Neuronal stem cell (in vitro differentiated cells): Measurements from ENCODE around the gene C5orf63.

Experiments used
- DNase-seq: peaks from one replicate; pipeline ENCODE4 v3.0.0-alpha.2; 2013; ENCODE audit warnings: low spot score
- H2AFZ ChIP-seq: one replicate; pipeline ENCODE4 v1.6.1; 2013; ENCODE audit warnings: mild to moderate bottlenecking, low read length, inconsistent platforms
- H2AK5ac ChIP-seq: 2 replicates; pipeline ENCODE4 v1.6.1; 2013; ENCODE audit warnings: low read depth, mild to moderate bottlenecking, inconsistent platforms, low read length, moderate library complexity, mixed read lengths
- H2BK120ac ChIP-seq: 2 replicates; pipeline ENCODE4 v1.6.1; 2013; ENCODE audit warnings: low read depth, mild to moderate bottlenecking, inconsistent platforms, low read length, moderate library complexity, mixed read lengths
- H2BK12ac ChIP-seq: one replicate; pipeline ENCODE4 v1.6.1; 2013; ENCODE audit warnings: low read length, inconsistent platforms
- H2BK15ac ChIP-seq: 2 replicates; pipeline ENCODE4 v1.6.1; 2013; ENCODE audit warnings: mild to moderate bottlenecking, low read length, inconsistent platforms, mixed read lengths
- H2BK5ac ChIP-seq: one replicate; pipeline ENCODE4 v1.6.1; 2013; ENCODE audit warnings: inconsistent platforms, mild to moderate bottlenecking, low read length, moderate library complexity
- H3K14ac ChIP-seq: one replicate; pipeline ENCODE4 v1.6.1; 2013; ENCODE audit warnings: low read length, inconsistent platforms
- H3K18ac ChIP-seq: 2 replicates; pipeline ENCODE4 v1.6.1; 2013; ENCODE audit warnings: low read length, inconsistent platforms
- H3K23ac ChIP-seq: 2 replicates; pipeline ENCODE4 v1.6.1; 2013; ENCODE audit warnings: low read depth, mild to moderate bottlenecking, mixed read lengths, low read length, inconsistent platforms; ENCODE audit not compliant: poor library complexity
- H3K27ac ChIP-seq: replicated peaks from 3 replicates; pipeline ENCODE4 v1.5.1; 2013; ENCODE audit warnings: low read length, inconsistent platforms
- H3K27me3 ChIP-seq, 3 experiments: 2 replicates each; pipeline ENCODE4 v1.6.1; 2013; ENCODE audit warnings: low read length in 3 of 3, mild to moderate bottlenecking in 2 of 3, inconsistent platforms in 1 of 3, low read depth in 1 of 3, mixed read lengths in 1 of 3, moderate library complexity in 1 of 3; ENCODE audit not compliant: control insufficient read depth in 3 of 3, insufficient read depth in 3 of 3
- H3K36me3 ChIP-seq, 2 donors: replicated peaks in 1 of 2; 2 replicates each; pipeline ENCODE4 v1.6.1; 2013; ENCODE audit warnings: low read length in 2 of 2; ENCODE audit not compliant: control insufficient read depth in 2 of 2, insufficient read depth in 2 of 2
- H3K4ac ChIP-seq: 2 replicates; pipeline ENCODE4 v1.6.1; 2013; ENCODE audit warnings: inconsistent platforms, mild to moderate bottlenecking, low read length, moderate library complexity
- H3K4me1 ChIP-seq, 2 donors: 1 replicate in 1 of 2; 2 replicates in 1 of 2; pipeline ENCODE4 v1.6.1; 2013; ENCODE audit warnings: low read length in 2 of 2, low read depth in 1 of 2; ENCODE audit not compliant: control insufficient read depth in 2 of 2, insufficient read depth in 1 of 2
- H3K4me2 ChIP-seq: one replicate; pipeline ENCODE4 v1.6.1; 2013; ENCODE audit warnings: mild to moderate bottlenecking, low read length, inconsistent platforms; ENCODE audit not compliant: insufficient read depth, poor library complexity, severe bottlenecking
- H3K4me3 ChIP-seq, 2 donors: 2 replicates each; pipeline ENCODE4 v1.5.1; 2013; ENCODE audit warnings: low read length in 2 of 2, mild to moderate bottlenecking in 2 of 2, inconsistent platforms in 1 of 2, moderate library complexity in 1 of 2
- H3K79me1 ChIP-seq: one replicate; pipeline ENCODE4 v1.6.1; 2013; ENCODE audit warnings: low read depth, mild to moderate bottlenecking, inconsistent platforms, low read length, moderate library complexity
- H3K9ac ChIP-seq: one replicate; pipeline ENCODE4 v1.6.1; 2013; ENCODE audit warnings: mild to moderate bottlenecking, low read depth, low read length, inconsistent platforms; ENCODE audit not compliant: poor library complexity
- H3K9me3 ChIP-seq, 2 donors: replicated peaks in 1 of 2; 2 replicates each; pipeline versions ENCODE3 to v1.6.1; 2013; ENCODE audit warnings: low read length in 2 of 2, mild to moderate bottlenecking in 2 of 2, inconsistent platforms in 1 of 2, low read depth in 1 of 2, mixed read lengths in 1 of 2, moderate library complexity in 1 of 2; ENCODE audit not compliant: control insufficient read depth in 2 of 2, insufficient read depth in 1 of 2
- H4K8ac ChIP-seq: one replicate; pipeline ENCODE4 v1.6.1; 2013; ENCODE audit warnings: low read depth, mild to moderate bottlenecking, inconsistent platforms, low read length, moderate library complexity
- H4K91ac ChIP-seq: one replicate; pipeline ENCODE4 v1.6.1; 2013; ENCODE audit warnings: low read length, low read depth, mild to moderate bottlenecking, inconsistent platforms; ENCODE audit not compliant: poor library complexity
- WGBS, 2 donors: extraction: QIAGEN DNeasy Blood & Tissue Kit; methylation state at CpG; one replicate each; pipeline ENCODE4 v1.1.7; 2013; ENCODE audit warnings: missing lambda C conversion rate in 2 of 2, mixed read lengths in 1 of 2; ENCODE audit not compliant: insufficient read length in 2 of 2, insufficient replicate concordance in 1 of 2; ENCODE audit errors: extremely low coverage in 2 of 2; 5-methylcytosine and 5-hydroxymethylcytosine counted together

Gene C5orf63

GRCh38 chr5:127061537-127061936, 11.8 kb downstream of the C5orf63 start:
- no peak for DNase-seq
- Histone ChIP-seq H2AK5ac (no peak overlapping the region), H2BK120ac (no peak overlapping the region), H3K27ac (no peak overlapping the region), H3K14ac (no peak overlapping the region), H4K8ac (no peak overlapping the region), H3K4me2 (no peak overlapping the region), H3K36me3 (no peaks in the 10 kb centered on the region), H2BK12ac (no peak overlapping the region), H2BK5ac (no peak overlapping the region), H3K23ac (no peak overlapping the region), H3K4me1 (peaks cover 0 to 16% of the 10 kb centered on the region in 2 donors), H3K9ac (no peak overlapping the region), H3K9me3 (peaks cover 0 to 1% of the 10 kb centered on the region in 2 donors), H4K91ac (no peak overlapping the region), H2AFZ (no peak overlapping the region), H3K27me3 (no peaks in the 10 kb centered on the region), H2BK15ac (no peak overlapping the region), H3K18ac (no peak overlapping the region), H3K4ac (no peak overlapping the region), H3K79me1 (no peaks in the 10 kb centered on the region), H3K4me3 (no peak overlapping the region)
- WGBS, 2 donors = no CpG with 5 or more reads among the region's 1 CpG

- no peak overlapping the region for H3K4me2 ChIP-seq
- peaks cover 0 to 16% of the 10 kb centered on the region in 2 donors for H3K4me1 ChIP-seq
- no peak overlapping the region for H2BK5ac ChIP-seq
- no peak overlapping the region for H2BK120ac ChIP-seq
- H3K9me3 ChIP-seq = peaks cover 0 to 9% of the 10 kb centered on the region in 2 donors
- no peak for DNase-seq
- H3K36me3 ChIP-seq = no peaks in the 10 kb centered on the region
- H3K4me3 ChIP-seq = no peak overlapping the region
- H2BK12ac ChIP-seq = no peak overlapping the region
- no peak overlapping the region for H3K27ac ChIP-seq
- no peak overlapping the region for H2BK15ac ChIP-seq
- no peak overlapping the region for H2AK5ac ChIP-seq
- no CpG with 5 or more reads among the region's 1 CpG for WGBS, 2 donors
- no peak overlapping the region for H2AFZ ChIP-seq
- no peak overlapping the region for H3K14ac ChIP-seq
- H3K4ac ChIP-seq = no peak overlapping the region
- no peaks in the 10 kb centered on the region for H3K27me3 ChIP-seq
- H4K91ac ChIP-seq = no peak overlapping the region
- H3K23ac ChIP-seq = no peak overlapping the region
- H3K79me1 ChIP-seq = no peaks in the 10 kb centered on the region
- H3K18ac ChIP-seq = no peak overlapping the region
- no peak overlapping the region for H3K9ac ChIP-seq
- no peak overlapping the region for H4K8ac ChIP-seq
Measured at GRCh38 chr5:127060470-127060985, 12.8 kb downstream of the C5orf63 start.

- Histone ChIP-seq H2BK5ac (no peak overlapping the region), H3K23ac (no peak overlapping the region), H3K27ac (no peak overlapping the region), H3K4me2 (no peak overlapping the region), H3K9me3 (peaks cover 0 to 9% of the 10 kb centered on the region in 2 donors), H3K27me3 (no peaks in the 10 kb centered on the region), H2BK12ac (no peak overlapping the region), H4K91ac (no peak overlapping the region), H3K4ac (no peak overlapping the region), H4K8ac (no peak overlapping the region), H2BK120ac (no peak overlapping the region), H2AK5ac (no peak overlapping the region), H3K18ac (no peak overlapping the region), H2BK15ac (no peak overlapping the region), H3K36me3 (no peaks in the 10 kb centered on the region), H3K14ac (no peak overlapping the region), H3K9ac (no peak overlapping the region), H2AFZ (no peak overlapping the region), H3K4me3 (no peak overlapping the region), H3K79me1 (no peaks in the 10 kb centered on the region), H3K4me1 (no peaks in the 10 kb centered on the region)
- DNase-seq = no peak
- 100% methylated on average over 1 of the region's 2 CpGs; no CpG with 5 or more reads in 1 of the 2 donors for WGBS, 2 donors
Measured at GRCh38 chr5:127056896-127057295, 16.4 kb downstream of the C5orf63 start.

- Histone ChIP-seq H3K23ac (no peak overlapping the region), H4K91ac (no peak overlapping the region), H2BK5ac (no peak overlapping the region), H3K79me1 (no peaks in the 10 kb centered on the region), H3K4me2 (no peak overlapping the region), H3K4me3 (no peak overlapping the region), H3K4ac (no peak overlapping the region), H3K4me1 (no peaks in the 10 kb centered on the region), H2AK5ac (no peak overlapping the region), H2BK15ac (no peak overlapping the region), H3K36me3 (no peaks in the 10 kb centered on the region), H2BK12ac (no peak overlapping the region), H3K9me3 (peaks cover 0 to 9% of the 10 kb centered on the region in 2 donors), H3K9ac (no peak overlapping the region), H3K14ac (no peak overlapping the region), H3K27ac (no peak overlapping the region), H4K8ac (no peak overlapping the region), H2AFZ (no peak overlapping the region), H2BK120ac (no peak overlapping the region), H3K27me3 (no peaks in the 10 kb centered on the region), H3K18ac (no peak overlapping the region)
- no CpG with 5 or more reads among the region's 3 CpGs for WGBS, 2 donors
- no peak for DNase-seq
Measured at GRCh38 chr5:127055880-127056653, 17.2 kb downstream of the C5orf63 start.
